Stimulated activated CD8-positive, alpha-beta memory T cell treated with anti-CD3 and anti-CD28 coated beads, Interleukin-7, amount 100 ng/mL, for 4 hours (primary cell): ENCODE results near the gene BCCIP.

ENCODE experiments used
- DNase-seq, 2 donors: peaks; one replicate each; pipeline ENCODE4 v3.0.0-alpha.2; 2020; ENCODE audit warnings: low read depth in 2 of 2

Gene BCCIP

GRCh38 chr10:125844751-125845221 lies 21.4 kb downstream of the BCCIP start:
- no peak for DNase-seq

DNA sequence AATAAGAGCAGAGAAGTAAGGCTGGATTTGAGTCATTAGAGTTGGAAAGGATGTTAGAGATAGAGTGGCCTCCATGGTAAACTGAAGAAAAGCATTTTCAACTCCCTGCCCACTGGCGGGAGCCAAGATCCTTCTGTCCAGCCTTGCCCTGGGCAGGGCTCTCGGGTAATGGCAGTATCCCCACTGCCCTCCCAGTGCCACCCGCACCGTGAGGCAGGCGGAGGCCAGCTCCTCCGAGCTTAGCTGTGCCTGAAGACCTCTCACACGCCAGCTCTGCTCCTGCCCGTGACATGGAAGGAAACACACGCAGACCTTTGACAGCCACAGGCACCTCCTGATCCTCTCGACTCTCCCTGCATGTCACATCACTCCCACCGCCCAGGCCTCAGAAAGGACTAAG lies 22.3 kb downstream of the BCCIP start:
- no peak for DNase-seq

DNA sequence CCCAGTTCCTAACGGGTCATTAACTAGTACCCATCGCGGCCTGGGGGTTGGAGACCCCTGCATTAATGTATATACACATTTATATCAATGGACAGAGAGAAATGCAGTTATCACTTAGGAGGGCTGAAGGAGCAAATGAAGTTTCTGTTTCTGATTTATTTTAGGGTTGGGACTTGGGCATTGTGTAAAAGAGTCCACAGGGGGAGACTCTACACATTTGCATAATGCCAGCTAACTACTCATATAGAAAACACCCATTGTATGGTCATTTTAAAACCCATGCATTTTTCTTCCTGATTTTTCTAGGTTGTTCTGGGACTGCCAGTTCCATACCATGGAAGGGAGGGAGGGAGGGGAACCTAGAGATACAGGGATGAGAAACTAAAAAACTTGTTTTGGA lies 23.5 kb downstream of the BCCIP start:
- no peak for DNase-seq

DNA sequence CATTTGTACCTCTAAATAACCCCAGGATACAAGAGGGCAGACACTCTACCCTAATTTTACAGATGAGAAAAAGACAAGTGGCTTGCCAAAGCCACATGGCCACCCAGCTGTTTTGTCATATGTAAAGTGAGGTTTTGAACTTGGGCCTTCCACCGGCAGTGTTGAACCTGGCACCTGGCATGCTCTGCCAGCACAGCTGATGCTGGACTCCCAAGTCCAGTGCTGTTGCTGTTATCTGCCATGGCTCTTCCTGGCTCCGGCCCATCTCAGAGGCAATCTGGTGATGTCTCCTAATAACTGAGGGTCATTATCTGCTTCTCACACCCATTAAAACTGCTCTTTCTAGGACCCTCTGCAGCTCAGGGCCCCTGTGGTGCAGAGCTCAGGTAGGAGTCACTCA lies 25.0 kb downstream of the BCCIP start:
- DNase-seq, result no peak

DNA sequence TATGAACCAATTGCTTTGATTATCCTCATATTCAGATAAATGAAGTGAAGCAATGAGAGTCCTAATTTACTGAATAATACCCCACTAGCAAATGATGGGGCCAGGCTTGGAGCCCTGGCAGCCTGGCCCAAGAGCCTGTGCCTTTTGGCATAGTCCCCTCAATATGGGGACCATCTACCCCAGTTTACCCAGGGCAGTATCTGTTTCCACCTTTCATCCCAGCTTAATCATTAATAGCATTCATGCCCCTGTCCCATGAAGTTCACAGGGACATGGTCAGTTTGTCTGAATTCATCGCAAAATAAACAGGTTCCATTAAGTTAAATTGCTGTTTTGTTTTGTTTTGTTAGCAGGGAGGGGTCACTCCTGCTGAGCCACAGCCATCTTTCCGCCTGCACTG lies 25.5 kb downstream of the BCCIP start:
- no peak for DNase-seq

DNA sequence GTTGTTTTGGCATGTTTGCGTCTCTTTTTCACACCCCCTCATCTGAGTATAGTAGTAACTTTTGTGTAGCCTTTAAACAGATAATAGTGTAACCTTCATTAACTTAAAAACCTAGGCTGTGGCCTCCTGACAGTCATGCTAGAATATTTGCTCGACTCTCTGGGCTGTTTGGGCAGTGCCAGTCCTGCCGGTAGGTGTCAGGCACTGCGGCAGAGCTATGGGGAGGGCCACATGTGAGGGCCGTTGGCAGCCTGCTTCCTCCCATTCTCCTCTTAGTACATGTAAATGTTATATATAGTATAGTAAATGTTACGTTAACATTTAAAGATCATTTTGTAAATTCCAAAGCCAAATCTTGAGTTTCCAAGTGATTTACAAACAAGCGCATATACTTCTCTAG lies 26.1 kb downstream of the BCCIP start:
- no peak for DNase-seq

DNA sequence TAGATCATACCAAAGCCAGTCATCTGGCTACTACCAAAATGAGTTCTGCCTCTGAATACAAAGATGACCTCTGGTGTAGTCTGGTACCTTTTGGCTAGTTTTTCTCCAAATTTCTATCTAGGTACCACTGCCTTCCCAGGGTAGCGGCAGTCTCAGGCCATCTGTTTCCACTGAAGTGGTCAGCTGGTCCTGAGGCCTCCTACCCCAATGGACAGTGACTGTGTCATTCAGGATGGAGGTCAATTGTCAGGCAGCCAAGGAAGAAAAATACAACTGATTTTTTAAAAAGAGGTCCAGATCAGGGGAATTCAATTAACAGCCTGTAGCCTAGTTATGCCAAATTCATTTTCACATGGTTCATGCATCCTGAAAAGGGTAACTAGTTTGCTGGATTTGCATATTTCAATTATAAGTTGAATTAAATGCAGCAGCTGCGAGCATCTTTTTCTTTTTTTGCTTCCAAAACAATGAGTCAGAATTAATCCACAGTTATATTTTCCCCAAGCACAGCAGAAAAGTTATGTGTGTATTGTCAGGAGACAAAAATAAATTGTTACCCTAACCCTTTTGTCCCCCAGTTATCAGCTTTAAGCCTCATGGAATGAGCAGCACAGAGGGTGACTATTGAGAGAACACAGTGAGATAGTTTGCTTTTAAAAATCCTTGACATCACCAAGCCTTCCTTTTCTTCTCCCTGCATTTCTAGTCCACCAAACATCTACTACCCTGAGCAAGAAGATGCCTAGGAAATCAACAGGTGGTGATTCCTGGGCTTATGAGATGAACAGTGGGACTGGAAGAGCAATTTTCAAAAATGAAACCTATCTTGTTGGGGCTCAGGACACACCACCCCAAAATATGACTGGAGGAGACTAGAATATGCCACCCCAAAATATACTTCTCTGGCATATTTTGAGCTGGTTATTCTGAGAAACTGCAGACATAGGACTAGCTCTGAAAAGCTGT lies 27.7 kb downstream of the BCCIP start:
- DNase-seq, result no peak

DNA sequence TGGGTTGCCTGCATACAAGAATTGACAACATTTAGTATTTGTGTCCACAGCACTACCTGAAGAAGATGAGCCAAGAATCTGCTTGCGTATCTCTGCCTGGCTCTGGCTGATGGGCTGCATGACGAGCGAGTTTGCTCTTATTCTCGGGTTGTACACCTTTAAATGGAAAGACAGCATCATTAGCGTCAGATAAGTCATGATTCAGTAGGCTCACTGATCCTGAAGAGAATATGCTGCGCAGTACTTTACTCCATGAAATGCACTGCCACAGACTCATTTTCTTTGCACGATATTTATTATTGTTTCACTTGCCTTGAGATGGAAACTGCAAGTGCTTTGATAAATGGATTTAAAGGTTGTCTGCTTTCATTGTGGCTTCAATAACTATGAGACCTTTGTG lies 29.1 kb downstream of the BCCIP start:
- no peak for DNase-seq

- no peak for DNase-seq
Observed at GRCh38 chr10:125857185-125857760, 33.9 kb downstream of the BCCIP start.

DNA sequence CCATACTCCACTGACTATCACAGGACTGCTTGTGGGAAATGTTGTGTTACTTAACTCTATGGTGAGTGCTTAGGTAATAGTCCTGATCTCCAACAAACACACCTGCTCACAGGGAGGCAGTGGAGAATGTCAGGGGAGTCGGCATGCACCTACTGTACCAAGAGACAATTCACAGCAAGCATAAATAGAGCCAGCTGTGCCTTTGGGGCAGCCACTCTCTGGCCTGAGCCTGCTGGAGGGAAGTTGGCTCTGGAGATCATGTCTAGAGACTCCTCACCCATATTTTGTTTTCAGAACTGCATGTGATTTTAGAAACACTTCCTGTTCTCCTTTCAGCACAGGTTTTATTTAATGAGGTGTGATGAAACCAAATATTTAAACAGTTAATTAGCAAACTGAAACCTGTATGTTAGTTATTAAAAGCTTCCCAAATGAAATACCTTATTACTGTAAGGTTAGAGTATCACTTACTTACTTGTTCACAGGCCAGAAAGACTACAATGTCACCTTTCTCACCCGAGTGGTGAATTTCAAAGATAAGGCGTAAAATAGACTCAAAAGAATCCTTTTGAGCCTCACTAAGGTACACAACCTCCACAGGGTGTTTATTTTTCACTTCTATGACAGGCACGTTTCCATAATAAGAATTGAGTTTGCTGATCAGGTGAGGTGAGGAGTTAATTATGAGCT lies 35.9 kb downstream of the BCCIP start:
- DNase-seq, result no peak

DNA sequence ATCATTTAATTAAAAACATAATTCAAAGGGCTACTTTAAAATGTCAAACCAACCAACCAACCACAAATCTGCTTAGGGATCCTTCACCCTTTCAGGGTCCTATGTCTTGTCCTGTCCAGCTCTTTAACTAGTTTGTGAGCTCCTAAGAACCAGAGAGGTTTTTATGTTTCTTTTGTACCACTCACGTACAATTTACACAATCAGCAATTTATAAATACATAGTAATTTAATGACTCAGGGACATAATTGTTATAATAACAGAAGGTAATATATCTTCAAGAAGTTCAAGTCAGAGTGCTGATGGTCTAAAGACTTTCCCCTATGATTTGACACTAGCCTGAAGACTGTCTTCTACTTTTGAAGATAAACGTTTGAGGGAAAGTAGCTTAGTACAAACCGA lies 41.8 kb downstream of the BCCIP start:
- no peak for DNase-seq

GRCh38 chr10:125866421-125867029 lies 43.2 kb downstream of the BCCIP start:
- no peak for DNase-seq

DNA sequence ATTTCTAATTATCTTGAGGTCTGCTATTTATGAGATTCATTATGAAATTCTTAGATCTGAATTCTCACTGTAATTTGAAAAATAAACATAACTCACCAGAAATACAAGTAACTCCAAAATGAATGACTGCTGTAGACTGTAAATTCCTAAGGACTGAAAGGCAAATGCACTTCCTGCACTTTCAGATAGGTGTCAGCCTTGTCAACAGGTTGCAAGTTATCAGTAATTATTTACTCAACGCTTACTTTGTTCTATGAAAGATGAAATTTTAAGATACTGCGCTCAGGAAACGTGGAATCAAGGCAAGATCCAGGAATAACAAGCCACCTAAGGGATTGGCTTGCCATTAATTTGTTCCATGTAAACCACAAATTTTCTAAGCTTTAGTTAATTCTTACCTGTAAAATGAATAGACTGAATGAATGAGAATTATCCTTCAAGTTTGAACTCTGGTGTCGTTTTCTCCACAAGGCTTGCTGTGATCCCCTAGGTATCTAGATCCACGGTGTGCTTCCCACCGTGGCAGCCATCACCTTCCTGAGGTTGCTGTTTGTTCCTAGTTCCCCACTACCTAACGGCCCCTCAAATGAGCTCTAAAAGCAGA lies 45.1 kb downstream of the BCCIP start:
- no peak for DNase-seq

DNA sequence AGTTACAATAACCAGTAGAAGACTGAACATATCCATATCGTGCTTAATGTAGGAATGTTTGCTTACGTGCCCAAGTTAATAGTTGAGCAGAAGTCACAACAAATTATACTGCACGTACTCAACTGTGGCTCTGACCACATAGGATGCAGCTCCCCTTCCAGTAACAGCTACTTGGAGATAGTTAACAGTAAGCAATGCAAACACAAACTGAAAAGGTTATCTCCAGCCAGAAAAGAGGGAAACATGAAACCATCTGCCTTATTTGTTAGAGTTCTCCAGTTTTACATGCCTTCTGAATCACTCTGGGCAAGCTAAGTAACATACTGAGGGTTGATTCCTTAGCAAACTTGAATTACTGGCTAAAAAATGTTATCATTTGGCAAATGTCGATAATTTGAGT lies 48.0 kb downstream of the BCCIP start:
- no peak for DNase-seq

GRCh38 chr10:125878957-125879835 lies 55.9 kb downstream of the BCCIP start:
- no peak for DNase-seq

- DNase-seq, result no peak
Observed at GRCh38 chr10:125880719-125881118, 57.4 kb downstream of the BCCIP start.

- no peak for DNase-seq
Observed at GRCh38 chr10:125881192-125881591, 57.8 kb downstream of the BCCIP start, which contains the start of gene DHX32. Gene DHX32, minus strand, starts transcription at chr10:125881292. Its CDS starts 468 bp downstream, at chr10:125880824.

DNA sequence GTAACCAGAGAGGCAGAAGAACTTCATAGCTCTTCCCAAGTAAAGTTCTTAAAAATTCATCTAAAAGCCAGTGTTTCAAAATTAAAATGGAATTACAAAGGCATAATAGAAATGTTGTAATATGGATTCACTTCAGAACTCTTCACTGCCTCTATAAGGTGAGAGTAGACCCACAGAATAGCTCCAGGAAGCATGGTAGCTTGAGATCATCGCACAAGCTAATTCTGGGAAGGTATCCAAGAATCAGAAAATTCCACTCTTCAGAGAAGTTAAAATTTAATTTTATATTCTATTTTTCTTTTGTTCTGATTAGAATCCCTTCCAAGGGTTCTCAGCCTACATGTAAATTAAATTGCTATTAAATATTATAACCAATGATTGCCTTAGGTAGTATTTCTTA lies 59.2 kb downstream of the BCCIP start:
- no peak for DNase-seq

DNA sequence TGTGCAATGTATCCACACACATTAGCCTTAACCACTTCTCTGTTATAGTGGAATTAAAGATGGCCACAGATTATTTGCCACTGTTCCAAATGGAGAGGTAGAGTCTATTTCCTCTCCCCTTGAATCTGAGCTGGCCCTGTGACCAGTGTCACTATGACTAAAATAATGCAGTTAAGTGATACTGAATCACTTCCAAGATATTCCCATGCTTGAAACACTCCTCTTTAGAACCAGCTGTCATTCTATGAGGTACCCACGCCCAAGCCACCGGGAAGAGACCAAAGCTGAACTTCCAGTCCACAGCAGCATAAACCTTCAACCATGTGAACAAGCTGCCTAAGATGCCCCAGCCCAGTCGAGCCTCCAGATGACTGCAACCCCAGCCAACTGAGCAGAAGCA lies 59.9 kb downstream of the BCCIP start:
- DNase-seq, result no peak
